CD4-positive, alpha-beta T cell treated with Interleukin-1 beta for 1 hour (primary cell): Measurements from ENCODE around the gene COQ2.
"Not testable (repeated sequence)": the region's sequence is repeated elsewhere in the genome, so short reads cannot be mapped to it uniquely, and the experiment has no call there.

ENCODE experiments used
- DNase-seq, 2 donors: peaks; one replicate each; pipeline ENCODE4 v3.0.0-alpha.2; 2020 to 2022

COQ2 gene

DNA sequence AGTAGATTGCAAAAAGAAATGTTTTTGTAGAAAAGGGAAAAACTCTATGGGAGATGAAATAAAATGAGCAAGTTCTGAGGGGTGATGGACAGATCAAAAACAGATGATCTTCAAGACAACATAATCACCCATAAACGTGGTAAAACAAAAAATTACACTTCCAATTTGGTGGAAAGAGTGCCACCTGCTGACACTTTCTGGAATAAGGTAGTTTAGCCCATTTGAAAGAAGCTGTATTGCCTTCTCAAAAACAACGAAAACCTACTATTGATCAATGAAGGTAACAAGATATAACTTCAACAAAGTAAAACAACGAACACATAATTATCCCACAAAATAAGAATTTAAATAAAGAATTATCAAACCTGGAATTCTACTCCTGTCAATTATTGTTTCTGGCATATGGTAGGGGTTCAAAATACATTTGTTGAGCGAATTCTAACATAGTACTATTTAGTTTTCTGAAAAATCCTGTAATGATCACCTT lies 2.5 kb downstream of the COQ2 start:
- DNase-seq, result peak; percentile 52 to 81

GRCh38 chr4:83281307-83281706 lies 3.3 kb downstream of the COQ2 start:
- DNase-seq, result no peak

DNA sequence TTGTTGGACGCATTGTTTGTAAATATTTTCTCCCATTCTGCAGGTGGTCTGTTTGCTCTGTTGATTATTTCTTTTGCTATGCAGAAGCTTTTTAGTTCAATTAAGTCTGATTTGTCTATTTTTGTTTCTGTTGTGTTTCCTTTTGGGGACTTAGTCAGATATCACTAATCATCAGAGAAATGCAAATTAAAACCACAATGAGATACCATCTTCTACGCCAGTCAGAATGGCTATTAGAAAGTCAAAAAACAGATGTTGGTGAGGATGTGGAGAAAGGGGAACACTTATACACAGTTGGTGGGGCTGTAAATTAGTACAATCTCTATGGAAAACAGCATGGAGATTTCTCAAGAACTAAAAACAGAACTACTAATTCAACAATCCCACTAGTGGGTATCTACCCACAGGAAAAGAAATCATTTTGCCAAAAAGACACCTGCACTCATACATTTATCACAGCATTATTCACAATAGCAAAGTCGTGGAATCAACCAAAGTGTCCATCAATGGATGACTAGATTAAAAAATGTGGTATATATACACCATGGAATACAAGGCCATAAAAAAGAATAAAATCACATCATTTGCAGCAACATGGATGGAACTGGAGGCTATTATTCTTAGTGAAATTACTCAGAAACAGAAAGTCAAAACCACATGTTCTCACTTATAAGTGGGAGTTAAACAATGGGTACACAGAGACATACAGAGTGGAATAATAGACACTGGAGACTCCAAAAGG lies 8.1 kb downstream of the COQ2 start:
- peak in 1 of 2 donors; percentile 12 for DNase-seq

GRCh38 chr4:83273926-83274325 lies 10.7 kb downstream of the COQ2 start:
- DNase-seq, result not testable (repeated sequence)

DNA sequence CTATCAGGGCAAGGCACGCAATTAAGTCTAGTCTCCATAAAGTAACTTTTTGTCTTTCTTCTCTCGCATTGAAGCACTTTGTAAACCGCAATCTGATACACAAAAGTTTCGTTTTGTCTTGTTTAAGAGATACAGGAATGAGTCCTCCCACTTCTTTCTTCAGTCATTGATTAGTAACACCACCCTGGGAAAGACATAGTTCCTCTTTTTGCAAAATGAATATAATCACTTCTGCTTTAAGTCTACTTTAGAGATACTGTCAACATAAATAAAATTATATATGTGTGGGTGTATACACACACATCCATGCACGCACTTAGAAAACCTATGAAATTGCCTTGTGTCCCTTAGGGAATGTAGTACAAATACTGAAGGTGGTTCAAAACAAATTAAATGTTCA lies 11.7 kb downstream of the COQ2 start:
- no peak for DNase-seq

- no peak for DNase-seq
Measured at GRCh38 chr4:83269256-83269655, 15.3 kb downstream of the COQ2 start.

GRCh38 chr4:83268491-83268890 lies 16.1 kb downstream of the COQ2 start:
- DNase-seq, result no peak

DNA sequence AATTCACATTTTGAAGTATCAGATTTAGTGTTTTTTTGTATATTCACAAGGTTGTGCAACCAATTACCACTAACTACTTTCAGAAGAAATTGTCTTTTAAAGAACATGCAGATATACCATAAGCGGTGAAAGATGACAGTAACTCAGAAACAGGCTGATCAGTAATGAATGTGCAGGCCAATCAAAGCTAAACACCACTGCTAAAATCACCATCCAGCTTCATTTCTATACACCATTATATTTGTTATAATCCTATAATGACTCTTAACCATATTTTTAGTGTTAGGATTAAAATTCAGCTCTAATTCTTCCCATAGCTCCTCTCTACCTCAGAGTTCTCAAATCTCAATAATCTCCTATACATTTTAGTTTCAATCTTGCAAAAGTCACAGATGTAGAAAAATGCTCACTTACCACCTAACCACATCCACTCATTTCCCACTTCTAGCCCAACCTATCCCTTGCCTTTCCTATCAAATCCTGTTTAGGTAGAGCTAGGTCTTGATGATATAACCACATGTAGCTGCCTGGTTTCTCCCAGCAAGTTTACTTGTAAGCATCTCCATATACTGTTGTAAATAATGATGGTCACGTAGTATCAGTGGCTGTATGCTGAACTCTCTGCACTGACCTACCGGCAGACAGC lies 16.6 kb downstream of the COQ2 start:
- DNase-seq, result no peak

DNA sequence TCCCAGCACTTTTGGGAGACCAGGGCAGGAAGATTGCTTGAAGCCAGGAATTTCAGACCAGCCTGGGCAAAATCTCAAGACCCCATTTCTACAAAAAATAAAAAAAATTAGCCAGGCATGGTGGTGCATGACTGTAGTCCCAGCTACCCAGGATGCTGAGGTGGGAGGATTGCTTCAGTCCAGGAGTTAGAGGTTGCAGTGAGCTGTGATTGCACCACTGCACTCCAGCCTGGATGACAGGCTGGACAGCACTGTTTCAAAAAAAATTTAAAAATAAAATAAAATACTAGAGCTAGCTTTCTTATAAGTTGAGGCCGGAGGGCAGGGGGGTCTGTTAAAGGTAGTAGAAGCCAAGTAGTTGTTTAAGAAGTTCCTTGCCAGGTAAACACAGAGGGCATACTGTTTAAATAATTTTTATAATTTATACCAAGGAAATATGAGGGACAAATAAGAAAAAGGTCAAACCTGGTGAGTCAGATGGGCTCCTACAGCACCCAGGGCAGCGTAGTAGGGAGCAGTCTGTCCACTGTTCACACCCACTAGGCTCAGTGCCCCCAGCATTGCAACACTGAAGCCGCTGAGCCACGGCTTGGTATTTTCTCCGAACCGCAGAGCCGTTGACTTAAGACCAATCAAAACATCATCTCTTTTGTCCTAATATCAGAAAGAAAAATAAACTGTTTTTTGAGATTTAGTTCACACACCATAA lies 17.3 kb downstream of the COQ2 start:
- DNase-seq, result no peak

DNA sequence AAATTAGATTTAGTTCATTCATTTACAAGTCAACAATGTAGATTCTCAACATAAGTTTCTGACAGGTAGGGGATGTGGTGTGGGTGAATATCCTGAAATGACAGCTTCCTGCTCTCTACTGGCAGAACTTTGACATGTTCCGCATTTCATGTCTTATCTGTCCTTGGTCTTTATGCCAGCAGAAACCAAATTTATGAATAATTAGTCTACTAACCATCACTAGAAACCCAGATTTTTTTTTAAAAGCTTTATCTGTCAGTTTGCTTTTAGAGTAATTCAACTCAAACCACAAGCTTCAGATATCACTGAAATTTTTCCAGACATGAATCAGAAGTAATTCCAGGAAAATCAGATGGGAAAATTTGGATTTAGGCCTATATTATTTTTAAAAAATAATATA lies 17.9 kb downstream of the COQ2 start:
- peak in 1 of 2 donors; percentile 26 for DNase-seq

- DNase-seq, result no peak
Measured at GRCh38 chr4:83263106-83263505, 21.5 kb downstream of the COQ2 start.

DNA sequence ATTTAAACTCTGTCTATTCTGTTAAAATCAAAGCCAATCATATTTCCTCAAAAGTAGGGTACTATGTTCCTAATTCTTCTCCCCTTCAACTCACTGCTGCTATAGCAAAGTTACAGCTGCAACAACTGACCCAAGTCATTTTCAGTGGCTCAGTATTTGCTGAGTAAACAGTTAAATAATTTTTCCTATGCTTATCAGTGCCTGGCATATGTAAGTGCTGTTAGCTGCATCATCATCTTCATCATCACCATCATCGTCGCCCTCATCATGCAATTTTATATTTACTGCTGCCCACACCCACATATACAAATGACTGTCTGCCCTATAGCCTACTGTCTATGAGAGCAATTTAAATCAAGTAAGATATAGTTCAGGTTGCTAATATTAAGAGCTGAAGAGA lies 21.9 kb downstream of the COQ2 start:
- no peak for DNase-seq

GRCh38 chr4:83261307-83261706 lies 23.3 kb downstream of the COQ2 start:
- no peak for DNase-seq

DNA sequence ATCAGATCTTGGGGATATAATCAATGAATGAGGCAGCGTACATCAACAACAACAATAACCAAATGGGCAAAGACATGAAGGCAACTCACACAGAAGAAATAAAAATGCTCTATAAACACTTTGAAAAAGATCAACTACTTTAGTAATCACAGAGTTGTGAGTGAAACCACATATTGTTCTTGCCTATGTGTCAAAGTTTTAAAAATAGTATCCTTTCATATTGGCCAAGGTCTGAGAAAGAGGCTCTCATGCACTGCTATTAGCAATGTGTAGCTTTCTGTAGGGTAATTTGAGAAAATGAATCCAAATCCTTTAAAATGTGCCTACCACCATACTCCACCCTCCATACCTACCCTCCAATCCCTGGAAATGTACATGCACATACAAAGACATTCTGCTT lies 25.0 kb downstream of the COQ2 start:
- DNase-seq, result no peak

GRCh38 chr4:83258461-83258860 lies 26.1 kb downstream of the COQ2 start:
- DNase-seq, result no peak

DNA sequence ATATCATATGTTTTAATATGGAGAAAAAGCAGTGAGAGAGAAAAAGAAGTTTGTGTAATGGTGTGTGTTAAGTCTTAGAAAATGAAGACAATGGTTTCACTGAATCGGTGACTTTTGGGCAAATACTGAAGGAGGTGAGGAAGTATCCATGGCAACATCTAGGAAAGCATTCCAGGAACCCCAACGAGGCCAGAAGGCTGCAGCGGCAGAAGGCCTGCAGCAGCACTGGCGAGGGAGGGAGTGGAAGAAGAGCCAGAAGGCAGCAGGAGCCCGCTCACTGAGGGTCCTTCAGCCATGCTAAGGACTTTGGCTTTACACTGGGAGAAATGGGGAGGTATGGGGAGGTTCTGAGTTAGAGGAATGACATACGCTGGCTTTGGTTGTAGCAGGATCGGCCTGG lies 26.8 kb downstream of the COQ2 start:
- no peak for DNase-seq

GRCh38 chr4:83255584-83255983 lies 29.0 kb downstream of the COQ2 start:
- DNase-seq, result no peak

GRCh38 chr4:83252782-83253405 lies 31.7 kb downstream of the COQ2 start:
- peak; percentile 76 to 84 for DNase-seq

DNA sequence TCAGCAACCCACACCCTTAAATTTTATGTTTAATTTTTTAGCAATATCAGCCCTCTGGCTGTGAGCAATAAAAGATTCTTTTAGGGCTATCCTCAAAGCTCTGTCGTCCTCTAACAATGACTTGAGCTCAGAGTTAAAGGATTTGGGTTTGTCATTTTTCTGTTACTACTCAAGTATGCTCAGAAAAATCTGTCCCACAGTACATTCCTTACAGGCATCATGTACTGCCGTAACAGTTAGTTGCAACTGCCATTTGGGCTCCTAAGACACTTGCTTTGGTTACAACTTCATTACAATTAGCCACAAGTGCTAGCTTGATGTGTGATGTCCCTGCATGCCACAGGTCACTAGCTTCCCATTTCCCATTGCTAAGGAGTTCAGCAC lies 33.2 kb downstream of the COQ2 start:
- no peak for DNase-seq

- DNase-seq, result no peak
Measured at GRCh38 chr4:83250687-83251446, 33.7 kb downstream of the COQ2 start.

- no peak for DNase-seq
Measured at GRCh38 chr4:83248486-83248885, 36.1 kb downstream of the COQ2 start.
